GM12878 (cell line): ENCODE data around the gene STEAP4.

Experiments
- BCL3 ChIP-seq: IDR thresholded peaks from 2 replicates; pipeline ENCODE4 v1.6.1; 2011; ENCODE audit warnings: borderline replicate concordance, low read depth, mild to moderate bottlenecking, moderate library complexity, low read length; ENCODE audit not compliant: insufficient read depth, poor library complexity, severe bottlenecking
- CHD2 ChIP-seq: IDR thresholded peaks from 2 replicates; pipeline ENCODE4 v1.6.1; 2011; ENCODE audit warnings: low read depth, low read length, improper control_type of control experiment, borderline replicate concordance
- CREB1 ChIP-seq: IDR thresholded peaks from 2 replicates; pipeline ENCODE4 v1.6.1; 2012; ENCODE audit warnings: low read depth, mild to moderate bottlenecking, inconsistent platforms
- EP300 ChIP-seq, 2 experiments: fragments of 150-350 bp in 1 of 2; IDR thresholded peaks; 2 replicates each; pipeline ENCODE4 v1.6.1; 2011 to 2012; ENCODE audit warnings: low read depth in 2 of 2, low read length in 2 of 2, borderline replicate concordance in 1 of 2, improper control_type of control experiment in 1 of 2, inconsistent platforms in 1 of 2; ENCODE audit not compliant: control insufficient read depth in 1 of 2
- NR2F1 ChIP-seq: fragments of 450-650 bp; conservative IDR thresholded peaks from 2 replicates; pipeline ENCODE4 v1.6.1; 2017; ENCODE audit warnings: mild to moderate bottlenecking
- POLR2A ChIP-seq: IDR thresholded peaks from 2 replicates; pipeline ENCODE4 v1.6.1; 2011; ENCODE audit warnings: low read depth, mild to moderate bottlenecking, low read length
- SP1 ChIP-seq: IDR thresholded peaks from one replicate; pipeline ENCODE4 v1.6.1; 2011; ENCODE audit warnings: low read depth, low read length
- TAF1 ChIP-seq: IDR thresholded peaks from 2 replicates; pipeline ENCODE4 v1.6.1; 2011; ENCODE audit warnings: mild to moderate bottlenecking, low read depth, low read length, borderline replicate concordance
- TF ChIP-seq, protein P1 (sequence below), 3 experiments: IDR thresholded peaks in 2 of 3; conservative IDR thresholded peaks in 1 of 3; 2 replicates each; pipeline ENCODE4 v1.5.1; 2011; ENCODE audit warnings: low read depth in 3 of 3, low read length in 3 of 3, mild to moderate bottlenecking in 3 of 3, control low read depth in 2 of 3, moderate library complexity in 2 of 3, inconsistent platforms in 1 of 3, mixed read lengths in 1 of 3; ENCODE audit not compliant: control insufficient read depth in 2 of 3, insufficient read depth in 1 of 3; ENCODE audit errors: extremely low read depth in 1 of 3
- TF ChIP-seq, protein P2 (sequence below): IDR thresholded peaks from 2 replicates; pipeline ENCODE4 v1.6.1; 2012; ENCODE audit warnings: low read depth, low read length, improper control_type of control experiment
- TF ChIP-seq, protein P3 (sequence below): fragments of 450-650 bp; IDR thresholded peaks from 2 replicates; pipeline ENCODE4 v1.6.1; 2018; ENCODE audit warnings: mild to moderate bottlenecking, low read depth, moderate library complexity; ENCODE audit not compliant: partially characterized antibody

GRCh38 chr7:88346357-88346756 lies 39.7 kb upstream of the STEAP4 start:
- TF ChIP-seq, protein P1, sequence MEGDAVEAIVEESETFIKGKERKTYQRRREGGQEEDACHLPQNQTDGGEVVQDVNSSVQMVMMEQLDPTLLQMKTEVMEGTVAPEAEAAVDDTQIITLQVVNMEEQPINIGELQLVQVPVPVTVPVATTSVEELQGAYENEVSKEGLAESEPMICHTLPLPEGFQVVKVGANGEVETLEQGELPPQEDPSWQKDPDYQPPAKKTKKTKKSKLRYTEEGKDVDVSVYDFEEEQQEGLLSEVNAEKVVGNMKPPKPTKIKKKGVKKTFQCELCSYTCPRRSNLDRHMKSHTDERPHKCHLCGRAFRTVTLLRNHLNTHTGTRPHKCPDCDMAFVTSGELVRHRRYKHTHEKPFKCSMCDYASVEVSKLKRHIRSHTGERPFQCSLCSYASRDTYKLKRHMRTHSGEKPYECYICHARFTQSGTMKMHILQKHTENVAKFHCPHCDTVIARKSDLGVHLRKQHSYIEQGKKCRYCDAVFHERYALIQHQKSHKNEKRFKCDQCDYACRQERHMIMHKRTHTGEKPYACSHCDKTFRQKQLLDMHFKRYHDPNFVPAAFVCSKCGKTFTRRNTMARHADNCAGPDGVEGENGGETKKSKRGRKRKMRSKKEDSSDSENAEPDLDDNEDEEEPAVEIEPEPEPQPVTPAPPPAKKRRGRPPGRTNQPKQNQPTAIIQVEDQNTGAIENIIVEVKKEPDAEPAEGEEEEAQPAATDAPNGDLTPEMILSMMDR (IDR thresholded peaks at IDR 0.05 in 2 of 3, conservative IDR thresholded peaks at IDR 0.05 in 1 of 3; ENCODE audit: control insufficient read depth in 2 of 3, extremely low read depth in 1 of 3, insufficient read depth in 1 of 3, low read depth in 3 of 3, low read length in 3 of 3): no peak
- TF ChIP-seq TAF1 (no peak), CREB1 (no peak), CHD2 (no peak), NR2F1 (no peak), BCL3 (no peak), EP300 (IDR thresholded peaks at IDR 0.05; ENCODE audit: borderline replicate concordance in 1 of 2, control insufficient read depth in 1 of 2, low read depth in 2 of 2, low read length in 2 of 2) (no peak), SP1 (no peak), POLR2A (no peak)
- TF ChIP-seq, protein P2, sequence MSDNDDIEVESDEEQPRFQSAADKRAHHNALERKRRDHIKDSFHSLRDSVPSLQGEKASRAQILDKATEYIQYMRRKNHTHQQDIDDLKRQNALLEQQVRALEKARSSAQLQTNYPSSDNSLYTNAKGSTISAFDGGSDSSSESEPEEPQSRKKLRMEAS: no peak
- TF ChIP-seq, protein P3, sequence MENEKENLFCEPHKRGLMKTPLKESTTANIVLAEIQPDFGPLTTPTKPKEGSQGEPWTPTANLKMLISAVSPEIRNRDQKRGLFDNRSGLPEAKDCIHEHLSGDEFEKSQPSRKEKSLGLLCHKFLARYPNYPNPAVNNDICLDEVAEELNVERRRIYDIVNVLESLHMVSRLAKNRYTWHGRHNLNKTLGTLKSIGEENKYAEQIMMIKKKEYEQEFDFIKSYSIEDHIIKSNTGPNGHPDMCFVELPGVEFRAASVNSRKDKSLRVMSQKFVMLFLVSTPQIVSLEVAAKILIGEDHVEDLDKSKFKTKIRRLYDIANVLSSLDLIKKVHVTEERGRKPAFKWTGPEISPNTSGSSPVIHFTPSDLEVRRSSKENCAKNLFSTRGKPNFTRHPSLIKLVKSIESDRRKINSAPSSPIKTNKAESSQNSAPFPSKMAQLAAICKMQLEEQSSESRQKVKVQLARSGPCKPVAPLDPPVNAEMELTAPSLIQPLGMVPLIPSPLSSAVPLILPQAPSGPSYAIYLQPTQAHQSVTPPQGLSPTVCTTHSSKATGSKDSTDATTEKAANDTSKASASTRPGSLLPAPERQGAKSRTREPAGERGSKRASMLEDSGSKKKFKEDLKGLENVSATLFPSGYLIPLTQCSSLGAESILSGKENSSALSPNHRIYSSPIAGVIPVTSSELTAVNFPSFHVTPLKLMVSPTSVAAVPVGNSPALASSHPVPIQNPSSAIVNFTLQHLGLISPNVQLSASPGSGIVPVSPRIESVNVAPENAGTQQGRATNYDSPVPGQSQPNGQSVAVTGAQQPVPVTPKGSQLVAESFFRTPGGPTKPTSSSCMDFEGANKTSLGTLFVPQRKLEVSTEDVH: no peak
